ENCODE data around the gene GP1BB.

- TF ChIP-seq EZH2phosphoT487 (IDR thresholded peaks at IDR 0.05; ENCODE audit: insufficient read depth, low read depth) (no peak), EZH2 (IDR thresholded peaks at IDR 0.05; ENCODE audit: insufficient read depth, poor library complexity, severe bottlenecking) (no peak)
Observed at GRCh38 chr22:19767427-19768341, 44.3 kb downstream of the GP1BB start.
